Islet of Langerhans (tissue), 1 donor: ENCODE data around the gene TPO.
"Not testable (repeated sequence)": the region's sequence is repeated elsewhere in the genome, so short reads cannot be mapped to it uniquely, and the experiment has no call there.

Experiments used
- FAIRE-seq: peaks from one replicate; lab custom pipeline; 2011; peaks lifted over from hg19 to GRCh38; lab: Jason Lieb, UNC

The TPO gene

GRCh38 chr2:1413156-1413710 is at the start of gene TPO:
Gene TPO, plus strand, starts transcription at chr2:1413463. Its CDS starts 946 bp downstream, at chr2:1414409.
- FAIRE-seq = no peak

- FAIRE-seq = no peak
Measured at GRCh38 chr2:1366546-1367134, 46.6 kb upstream of the TPO start.

GRCh38 chr2:1367601-1368000 is 45.7 kb upstream of the TPO start:
- no peak for FAIRE-seq

GRCh38 chr2:1369905-1370304 is 43.4 kb upstream of the TPO start:
- FAIRE-seq = no peak

- FAIRE-seq = no peak
Measured at GRCh38 chr2:1370461-1370860, 42.8 kb upstream of the TPO start.

- no peak for FAIRE-seq
Measured at GRCh38 chr2:1371082-1371481, 42.2 kb upstream of the TPO start.

- no peak for FAIRE-seq
Measured at GRCh38 chr2:1373830-1374229, 39.4 kb upstream of the TPO start.

- FAIRE-seq = no peak
Measured at GRCh38 chr2:1374287-1374686, 39.0 kb upstream of the TPO start.

- no peak for FAIRE-seq
Measured at GRCh38 chr2:1375794-1376193, 37.5 kb upstream of the TPO start.

- no peak for FAIRE-seq
Measured at GRCh38 chr2:1377473-1377872, 35.8 kb upstream of the TPO start.

GRCh38 chr2:1378456-1379150 is 34.7 kb upstream of the TPO start:
- no peak for FAIRE-seq

- no peak for FAIRE-seq
Measured at GRCh38 chr2:1381644-1382043, 31.6 kb upstream of the TPO start.

- not testable (repeated sequence) for FAIRE-seq
Measured at GRCh38 chr2:1387954-1388725, 25.1 kb upstream of the TPO start.

- FAIRE-seq = not testable (repeated sequence)
Measured at GRCh38 chr2:1390118-1390517, 23.1 kb upstream of the TPO start.

- no peak for FAIRE-seq
Measured at GRCh38 chr2:1393321-1393720, 19.9 kb upstream of the TPO start.

GRCh38 chr2:1394709-1395408 is 18.4 kb upstream of the TPO start:
- no peak for FAIRE-seq

- no peak for FAIRE-seq
Measured at GRCh38 chr2:1397350-1397749, 15.9 kb upstream of the TPO start.

GRCh38 chr2:1398191-1398590 is 15.1 kb upstream of the TPO start:
- FAIRE-seq = no peak

- FAIRE-seq = no peak
Measured at GRCh38 chr2:1400943-1401735, 12.1 kb upstream of the TPO start.

GRCh38 chr2:1402064-1402463 is 11.2 kb upstream of the TPO start:
- FAIRE-seq = no peak

- no peak for FAIRE-seq
Measured at GRCh38 chr2:1403565-1403964, 9.7 kb upstream of the TPO start.

GRCh38 chr2:1405124-1405523 is 8.1 kb upstream of the TPO start:
- FAIRE-seq = no peak
